Liver (tissue), 9 donors: ENCODE data around the gene PRAMEF33. TPM values are rescaled to one million over a fixed set of nuclear protein-coding genes. Genes with fewer than 3 reads are reported as not detected.
"Not testable (repeated sequence)": the region's sequence is repeated elsewhere in the genome, so short reads cannot be mapped to it uniquely, and the experiment has no call there.

Experiments used
- DNase-seq: peaks from one replicate; pipeline ENCODE4 v3.0.0-alpha.2; 2017; ENCODE audit warnings: low spot score
- H3K27ac ChIP-seq, 2 donors: one replicate each; pipeline ENCODE4 v1.7.0; 2013; ENCODE audit warnings: inconsistent platforms in 2 of 2, low read length in 2 of 2, control low read depth in 1 of 2, low read depth in 1 of 2, mild to moderate bottlenecking in 1 of 2
- H3K27me3 ChIP-seq, 4 donors: one replicate each; pipeline versions ENCODE4 v1.6.1 to v1.7.0; 2013; ENCODE audit warnings: low read length in 3 of 4, inconsistent platforms in 1 of 4, mild to moderate bottlenecking in 1 of 4, moderate library complexity in 1 of 4; ENCODE audit not compliant: control insufficient read depth in 4 of 4, insufficient read depth in 4 of 4
- H3K36me3 ChIP-seq, 4 donors: one replicate each; pipeline versions ENCODE4 v1.6.1 to v1.7.0; 2013; ENCODE audit warnings: low read length in 3 of 4, mild to moderate bottlenecking in 3 of 4, low read depth in 1 of 4, moderate library complexity in 1 of 4; ENCODE audit not compliant: control insufficient read depth in 4 of 4, insufficient read depth in 3 of 4
- H3K4me1 ChIP-seq, 4 donors: one replicate each; pipeline versions ENCODE4 v1.6.1 to v1.7.0; 2013; ENCODE audit warnings: low read length in 3 of 4, mild to moderate bottlenecking in 3 of 4, moderate library complexity in 1 of 4; ENCODE audit not compliant: control insufficient read depth in 4 of 4, insufficient read depth in 4 of 4
- H3K4me3 ChIP-seq, 3 donors: one replicate each; pipeline versions ENCODE4 v1.6.1 to v1.7.0; 2013; ENCODE audit warnings: low read length in 3 of 3, control low read depth in 1 of 3, low read depth in 1 of 3, mild to moderate bottlenecking in 1 of 3
- H3K9ac ChIP-seq, 2 donors: one replicate each; pipeline ENCODE4 v1.7.0; 2013; ENCODE audit warnings: low read length in 2 of 2, mild to moderate bottlenecking in 2 of 2, moderate library complexity in 2 of 2, control low read depth in 1 of 2, low read depth in 1 of 2
- H3K9me3 ChIP-seq, 4 donors: one replicate each; pipeline versions ENCODE4 v1.6.1 to v1.7.0; 2013; ENCODE audit warnings: low read length in 3 of 4; ENCODE audit not compliant: control insufficient read depth in 4 of 4
- RXRA ChIP-seq, 2 donors: IDR thresholded peaks; 2 replicates each; pipeline ENCODE4 v1.6.1; 2017 to 2018; ENCODE audit warnings: antibody characterized with exemption in 2 of 2, mild to moderate bottlenecking in 1 of 2
- WGBS: extraction: QIAGEN DNeasy Blood & Tissue Kit; methylation state at CpG from one replicate; pipeline ENCODE4 v1.1.7; 2013; 5-methylcytosine and 5-hydroxymethylcytosine counted together
- polyA plus RNA-seq, 2 donors: library from polyadenylated mRNA; stranded (reverse) in 1 of 2; unstranded in 1 of 2; fragments of 200-250 nt in 1 of 2; fragments of >200 nt in 1 of 2; fragmentation: Nextera tagmentation in 1 of 2; extraction: Ambion mirVana in 1 of 2; gene quantifications; one replicate each; pipeline versions ENCODE4 v1.2.1 to v1.2.3, GENCODE V29; 2013 to 2015
- total RNA-seq, 2 donors: library from RNA; depleted of rRNA; stranded (reverse); fragments of >200 nt; gene quantifications; one replicate each; pipeline ENCODE4 v1.2.3, GENCODE V29; 2014
- donor health status: healthy.
- donor health status: healthy.
- donor health status: healthy.
- donor health status: healthy.
- donor health status: healthy.

The PRAMEF33 gene
- total and polyA plus RNA-seq, 4 donors: 0.12 to 0.17 TPM; not detected in 2

DNA sequence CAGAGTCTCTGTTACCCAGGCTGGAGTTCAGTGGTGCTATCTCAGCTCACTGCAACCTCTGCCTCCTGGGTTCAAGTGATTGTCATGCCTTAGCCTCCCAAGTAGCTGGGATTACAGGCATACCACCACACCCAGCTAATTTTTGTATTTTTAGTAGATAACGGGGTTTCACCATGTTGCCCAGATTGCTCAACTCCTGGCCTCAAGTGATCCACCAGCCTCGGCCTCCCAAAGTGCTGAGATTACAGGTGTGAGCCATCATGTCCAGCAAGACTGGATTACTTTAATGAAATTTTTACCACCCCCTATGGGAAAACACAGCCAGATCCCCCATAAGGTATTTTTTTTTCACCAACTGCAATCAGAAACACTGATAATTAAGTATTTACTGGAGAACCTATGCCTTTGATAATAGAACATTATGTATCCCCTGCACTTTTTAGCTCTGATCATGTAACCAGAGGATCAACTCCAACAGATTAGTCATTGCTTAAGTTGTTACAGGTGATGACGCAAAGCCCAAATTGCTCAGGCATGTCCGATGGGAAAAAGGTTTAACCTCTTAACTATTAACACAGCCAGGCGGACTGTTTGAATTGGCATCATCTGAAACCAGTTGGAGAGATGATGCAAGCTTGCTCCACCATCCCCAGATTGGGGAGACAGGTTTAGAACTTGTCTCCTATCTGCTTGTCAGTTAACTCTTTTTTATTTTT lies 6.0 kb upstream of the PRAMEF33 start:
- not testable (repeated sequence) for H3K27me3 ChIP-seq, H3K9ac ChIP-seq, H3K4me3 ChIP-seq, H3K27ac ChIP-seq, H3K9me3 ChIP-seq, DNase-seq, H3K36me3 ChIP-seq, H3K4me1 ChIP-seq
- 35% methylated on average over 3 of the region's 5 CpGs for WGBS
- peak in 1 of 2 donors; percentile 13 for TF ChIP-seq RXRA (IDR thresholded peaks at IDR 0.05)

- not testable (repeated sequence) for DNase-seq, H3K9me3 ChIP-seq, H3K36me3 ChIP-seq, H3K9ac ChIP-seq, H3K4me3 ChIP-seq, H3K4me1 ChIP-seq, H3K27ac ChIP-seq, H3K27me3 ChIP-seq
- WGBS: 97% methylated on average over 16 of the region's 27 CpGs
These were observed 4.6 kb upstream of the PRAMEF33 start for GRCh38 chr1:13298699-13299098.

DNA sequence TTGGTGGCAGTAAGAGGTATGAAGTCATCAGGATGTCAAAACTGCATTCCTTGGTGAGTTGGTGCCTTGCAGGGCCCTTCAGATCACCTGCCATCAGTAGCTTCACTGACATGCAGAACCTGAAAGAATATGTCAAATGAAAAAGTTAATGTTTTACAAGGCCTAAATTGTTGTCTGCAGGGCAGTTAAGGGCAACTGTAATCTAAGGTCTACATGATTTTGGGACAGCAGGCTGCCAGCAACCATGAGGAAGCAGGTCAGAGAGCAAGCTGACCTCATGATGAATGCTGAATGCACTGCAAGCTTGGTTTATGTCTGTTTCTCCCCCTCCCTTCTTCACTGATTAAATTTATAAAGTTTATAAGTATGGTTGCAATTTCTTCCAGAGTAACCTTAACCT lies 1.1 kb upstream of the PRAMEF33 start:
- H3K9me3 ChIP-seq, H3K27ac ChIP-seq: not testable (repeated sequence)

DNA sequence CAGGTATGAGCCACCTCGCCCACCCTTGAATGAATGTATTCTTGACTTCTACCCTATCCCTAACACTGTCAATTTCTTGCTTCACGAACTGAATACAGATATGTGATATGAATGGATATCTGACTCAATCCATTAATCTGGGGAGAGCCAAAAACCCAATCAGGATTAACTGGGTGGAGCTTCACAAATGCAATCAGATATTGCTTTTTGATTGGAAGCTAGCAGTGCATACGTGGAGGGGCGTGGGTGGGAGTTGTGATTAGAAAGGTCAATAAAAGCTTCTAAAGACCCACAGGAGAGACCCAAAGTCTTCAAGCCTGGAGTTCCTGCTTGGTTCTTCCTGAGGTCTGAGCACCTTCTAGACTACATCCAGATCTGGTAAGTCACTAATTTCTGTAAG lies 11.9 kb downstream of the PRAMEF33 start, which contains the start of gene PRAMEF15:
PRAMEF15 (plus strand) TSS at position 301 of the 400 bp plus-strand sequence. CDS start 2,827 bp downstream, outside the sequence.
- WGBS: 53% methylated on average over 3 of the region's 4 CpGs

More for the DNA sequence above, 1.1 kb upstream of the PRAMEF33 start:
- H3K4me3 ChIP-seq, DNase-seq, H3K27me3 ChIP-seq, H3K4me1 ChIP-seq, H3K9ac ChIP-seq, H3K36me3 ChIP-seq: not testable (repeated sequence)

GRCh38 chr1:13342496-13342895 lies 39.2 kb downstream of the PRAMEF33 start:
- WGBS: 82% methylated on average over 8 of the region's 8 CpGs
- H3K9ac ChIP-seq, H3K27me3 ChIP-seq, H3K4me1 ChIP-seq, H3K9me3 ChIP-seq, H3K27ac ChIP-seq, H3K36me3 ChIP-seq, DNase-seq, H3K4me3 ChIP-seq: not testable (repeated sequence)

More for the DNA sequence above, 11.9 kb downstream of the PRAMEF33 start, which contains the start of gene PRAMEF15:
- not testable (repeated sequence) for H3K9ac ChIP-seq, H3K4me3 ChIP-seq, H3K4me1 ChIP-seq, DNase-seq, H3K27ac ChIP-seq, H3K27me3 ChIP-seq, H3K36me3 ChIP-seq, H3K9me3 ChIP-seq

DNA sequence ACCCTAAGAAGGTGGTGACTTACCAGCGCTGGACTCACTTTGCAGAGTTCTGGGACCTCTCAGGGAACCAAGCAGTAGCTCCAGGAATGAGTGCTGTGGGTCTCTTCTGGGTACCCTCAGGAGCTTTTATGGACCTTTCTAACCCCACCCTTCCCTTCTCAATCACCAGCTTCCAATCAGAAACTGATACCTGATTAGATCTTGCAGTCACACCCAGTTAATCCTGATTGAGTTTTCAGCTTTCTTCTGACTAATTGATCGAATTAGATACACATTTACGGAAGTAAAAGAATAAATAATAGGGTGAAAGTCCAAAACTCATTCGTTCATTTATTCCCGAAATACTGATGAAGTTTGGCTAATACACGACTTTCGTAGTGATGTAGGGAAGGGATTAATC lies 43.7 kb downstream of the PRAMEF33 start, which contains the start of gene PRAMEF14:
PRAMEF14 (minus strand) TSS at position 101 of the 400 bp plus-strand sequence. CDS start 1,820 bp downstream, outside the sequence.
- DNase-seq, H3K9me3 ChIP-seq, H3K4me3 ChIP-seq, H3K9ac ChIP-seq, H3K27ac ChIP-seq, H3K36me3 ChIP-seq, H3K27me3 ChIP-seq, H3K4me1 ChIP-seq: not testable (repeated sequence)
- 68% methylated on average over 7 of the region's 7 CpGs for WGBS

DNA sequence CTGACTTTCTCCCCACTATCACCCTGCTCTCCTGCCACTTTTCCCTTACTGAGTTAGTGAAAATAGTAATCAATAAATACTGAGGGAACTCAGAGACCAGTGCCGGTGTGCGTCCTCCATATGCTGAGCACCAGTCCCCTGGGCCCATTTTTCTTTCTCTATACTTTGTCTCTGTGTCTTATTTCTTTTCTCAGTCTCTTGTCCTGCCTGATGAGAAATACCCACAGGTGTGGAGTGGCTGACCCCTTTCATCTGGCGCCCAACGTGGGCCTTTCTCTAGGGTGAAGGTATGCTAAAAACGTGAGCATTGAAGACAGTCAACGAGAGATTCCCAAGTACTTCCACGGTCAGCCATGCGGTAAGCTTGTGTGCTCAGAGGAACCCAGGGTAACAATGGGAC lies 50.1 kb downstream of the PRAMEF33 start:
- 90% methylated on average over 8 of the region's 8 CpGs for WGBS

More for the DNA sequence above, 50.1 kb downstream of the PRAMEF33 start:
- H3K4me1 ChIP-seq, H3K9me3 ChIP-seq, H3K4me3 ChIP-seq, H3K27me3 ChIP-seq, H3K27ac ChIP-seq, H3K9ac ChIP-seq, H3K36me3 ChIP-seq, DNase-seq: not testable (repeated sequence)
